ENCODE measurements around the gene EPHB1. TPM values are rescaled to one million over a fixed set of nuclear protein-coding genes. Genes with fewer than 3 reads are reported as not detected.

Gene EPHB1
- total RNA-seq, 4 donors from 2014 or later = 0.82 to 2.2 (median 1.2) TPM

- 54 to 60% methylated on average over 4 to 6 of the region's 6 CpGs for WGBS, 2 donors (ENCODE audit: low coverage in 1 of 2)
- Histone ChIP-seq H3K4me3 (no peak overlapping the region), H3K36me3 (no peaks in the 10 kb centered on the region), H3K27ac (no peak overlapping the region), H3K9me3 (no peaks in the 10 kb centered on the region), H3K27me3 (no peaks in the 10 kb centered on the region), H3K4me1 (no peaks in the 10 kb centered on the region)
- no peak for TF ChIP-seq POLR2A (IDR thresholded peaks at IDR 0.05)
- TF ChIP-seq CTCF (IDR thresholded peaks at IDR 0.05) = no peak
- TF ChIP-seq EP300 (IDR thresholded peaks at IDR 0.05; ENCODE audit: low read depth) = no peak
- no peak for TF ChIP-seq POLR2AphosphoS5 (IDR thresholded peaks at IDR 0.05)
- DNase-seq = no peak
- in situ Hi-C loops (cut with MboI; ENCODE audit: low pct_ligation_motif_present in 1 of 4, low pct_unique_long_range_greater_than_20kb in 1 of 4, low sequenced_read_pairs in 3 of 4) (no loop called here), intact Hi-C loops (cut with DNase I; ENCODE audit: low total_unique reads) (no loop called here)
Measured at GRCh38 chr3:135238871-135239614, 444.0 kb downstream of the EPHB1 start.

DNA sequence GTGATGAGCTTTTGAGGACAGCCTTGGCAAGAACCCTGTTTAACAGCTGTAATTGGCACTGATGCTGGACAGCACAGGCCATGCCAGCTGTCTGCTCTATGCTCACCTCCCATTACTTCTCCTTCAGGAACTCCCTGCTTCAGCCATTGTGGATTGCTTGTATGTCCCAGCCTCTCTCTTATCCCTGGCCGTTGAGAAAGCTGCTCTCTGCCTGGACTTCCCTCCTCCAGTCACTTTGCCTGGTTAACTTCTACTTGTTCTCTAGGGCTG is 444.5 kb downstream of the EPHB1 start:
- in situ Hi-C loops (cut with MboI; ENCODE audit: low pct_ligation_motif_present in 1 of 4, low pct_unique_long_range_greater_than_20kb in 1 of 4, low sequenced_read_pairs in 3 of 4) (no loop called here), intact Hi-C loops (cut with DNase I; ENCODE audit: low total_unique reads) (no loop called here)
- H3K27ac ChIP-seq = no peak overlapping the region
- no peaks in the 10 kb centered on the region for H3K27me3 ChIP-seq
- no peaks in the 10 kb centered on the region for H3K36me3 ChIP-seq
- TF ChIP-seq CTCF (IDR thresholded peaks at IDR 0.05) (no peak), POLR2AphosphoS5 (IDR thresholded peaks at IDR 0.05) (no peak), POLR2A (IDR thresholded peaks at IDR 0.05) (no peak), EP300 (IDR thresholded peaks at IDR 0.05; ENCODE audit: low read depth) (no peak)
- no peak overlapping the region for H3K4me3 ChIP-seq
- WGBS, 2 donors (ENCODE audit: low coverage in 1 of 2) = 33% methylated on average over 1 of the region's 1 CpG; no CpG with 5 or more reads in 1 of the 2 donors
- H3K9me3 ChIP-seq = no peaks in the 10 kb centered on the region
- H3K4me1 ChIP-seq = no peaks in the 10 kb centered on the region
- DNase-seq = no peak

GRCh38 chr3:135240426-135240825 is 445.4 kb downstream of the EPHB1 start:
- no peak overlapping the region for H3K27ac ChIP-seq
- intact Hi-C loops (cut with DNase I; ENCODE audit: low total_unique reads) (no loop called here), in situ Hi-C loops (cut with MboI; ENCODE audit: low pct_ligation_motif_present in 1 of 4, low pct_unique_long_range_greater_than_20kb in 1 of 4, low sequenced_read_pairs in 3 of 4) (no loop called here)
- H3K9me3 ChIP-seq = no peaks in the 10 kb centered on the region
- no peaks in the 10 kb centered on the region for H3K27me3 ChIP-seq
- H3K4me3 ChIP-seq = no peak overlapping the region
- DNase-seq = no peak
- TF ChIP-seq POLR2AphosphoS5 (IDR thresholded peaks at IDR 0.05) = no peak
- no peak for TF ChIP-seq POLR2A (IDR thresholded peaks at IDR 0.05)
- TF ChIP-seq CTCF (IDR thresholded peaks at IDR 0.05) = no peak
- no peak for TF ChIP-seq EP300 (IDR thresholded peaks at IDR 0.05; ENCODE audit: low read depth)
- H3K36me3 ChIP-seq = no peaks in the 10 kb centered on the region
- H3K4me1 ChIP-seq = no peaks in the 10 kb centered on the region

- no peaks in the 10 kb centered on the region for H3K36me3 ChIP-seq
- H3K27me3 ChIP-seq = no peaks in the 10 kb centered on the region
- H3K4me1 ChIP-seq = no peaks in the 10 kb centered on the region
- 78 to 100% methylated on average over 1 to 2 of the region's 2 CpGs for WGBS, 2 donors (ENCODE audit: low coverage in 1 of 2)
- no peak for TF ChIP-seq POLR2A (IDR thresholded peaks at IDR 0.05)
- no peak for TF ChIP-seq POLR2AphosphoS5 (IDR thresholded peaks at IDR 0.05)
- no peak for TF ChIP-seq EP300 (IDR thresholded peaks at IDR 0.05; ENCODE audit: low read depth)
- TF ChIP-seq CTCF (IDR thresholded peaks at IDR 0.05) = no peak
- in situ Hi-C loops (cut with MboI; ENCODE audit: low pct_ligation_motif_present in 1 of 4, low pct_unique_long_range_greater_than_20kb in 1 of 4, low sequenced_read_pairs in 3 of 4) = no loop called here
- no peak overlapping the region for H3K4me3 ChIP-seq
- no peak for DNase-seq
- intact Hi-C loops (cut with DNase I; ENCODE audit: low total_unique reads) = no loop called here
- H3K27ac ChIP-seq = no peak overlapping the region
- H3K9me3 ChIP-seq = no peaks in the 10 kb centered on the region
Measured at GRCh38 chr3:135242285-135242684, 447.2 kb downstream of the EPHB1 start.

All from transverse colon (tissue), 4 donors.